AG09319 (cell line): ENCODE measurements around the gene SLX4IP.

Experiments
- DNase-seq: peaks from one replicate; pipeline ENCODE4 v3.0.0-alpha.2; 2010; ENCODE audit warnings: low read depth; ENCODE audit errors: extremely low read depth
- TF ChIP-seq, protein P1 (sequence below): IDR thresholded peaks from 2 replicates; pipeline ENCODE4 v1.5.1; 2011; ENCODE audit warnings: low read depth, mild to moderate bottlenecking, inconsistent platforms, low read length, moderate library complexity

SLX4IP gene

DNA sequence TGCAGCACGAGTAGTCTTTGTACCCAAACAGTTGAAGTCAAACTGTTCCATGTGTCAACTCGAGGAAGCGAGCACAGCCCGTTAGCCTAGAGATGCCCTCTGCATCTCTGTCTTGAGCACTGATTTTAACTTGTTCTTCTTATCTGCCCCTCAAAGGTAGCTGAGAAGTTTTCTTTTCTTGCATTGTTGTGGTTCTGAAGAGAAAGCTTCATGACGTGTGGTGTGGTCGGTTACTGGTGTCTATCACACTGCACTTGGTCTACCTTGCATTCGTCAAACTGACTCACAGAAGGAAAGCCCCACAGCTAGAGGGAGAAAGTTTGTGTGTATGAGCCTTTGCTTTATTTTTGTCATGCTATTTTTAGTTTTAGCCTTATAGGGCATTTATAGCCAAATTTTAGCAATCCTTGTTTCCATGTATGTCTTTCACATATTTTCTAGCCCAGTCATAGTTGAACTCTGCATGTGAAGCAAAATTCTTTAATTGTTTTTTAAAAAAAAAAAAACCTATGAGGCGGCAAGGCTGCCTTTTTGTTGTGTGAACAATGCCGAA is 123.6 kb downstream of the SLX4IP start:
- no peak for DNase-seq
- TF ChIP-seq, protein P1, sequence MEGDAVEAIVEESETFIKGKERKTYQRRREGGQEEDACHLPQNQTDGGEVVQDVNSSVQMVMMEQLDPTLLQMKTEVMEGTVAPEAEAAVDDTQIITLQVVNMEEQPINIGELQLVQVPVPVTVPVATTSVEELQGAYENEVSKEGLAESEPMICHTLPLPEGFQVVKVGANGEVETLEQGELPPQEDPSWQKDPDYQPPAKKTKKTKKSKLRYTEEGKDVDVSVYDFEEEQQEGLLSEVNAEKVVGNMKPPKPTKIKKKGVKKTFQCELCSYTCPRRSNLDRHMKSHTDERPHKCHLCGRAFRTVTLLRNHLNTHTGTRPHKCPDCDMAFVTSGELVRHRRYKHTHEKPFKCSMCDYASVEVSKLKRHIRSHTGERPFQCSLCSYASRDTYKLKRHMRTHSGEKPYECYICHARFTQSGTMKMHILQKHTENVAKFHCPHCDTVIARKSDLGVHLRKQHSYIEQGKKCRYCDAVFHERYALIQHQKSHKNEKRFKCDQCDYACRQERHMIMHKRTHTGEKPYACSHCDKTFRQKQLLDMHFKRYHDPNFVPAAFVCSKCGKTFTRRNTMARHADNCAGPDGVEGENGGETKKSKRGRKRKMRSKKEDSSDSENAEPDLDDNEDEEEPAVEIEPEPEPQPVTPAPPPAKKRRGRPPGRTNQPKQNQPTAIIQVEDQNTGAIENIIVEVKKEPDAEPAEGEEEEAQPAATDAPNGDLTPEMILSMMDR, result peak; percentile 16

DNA sequence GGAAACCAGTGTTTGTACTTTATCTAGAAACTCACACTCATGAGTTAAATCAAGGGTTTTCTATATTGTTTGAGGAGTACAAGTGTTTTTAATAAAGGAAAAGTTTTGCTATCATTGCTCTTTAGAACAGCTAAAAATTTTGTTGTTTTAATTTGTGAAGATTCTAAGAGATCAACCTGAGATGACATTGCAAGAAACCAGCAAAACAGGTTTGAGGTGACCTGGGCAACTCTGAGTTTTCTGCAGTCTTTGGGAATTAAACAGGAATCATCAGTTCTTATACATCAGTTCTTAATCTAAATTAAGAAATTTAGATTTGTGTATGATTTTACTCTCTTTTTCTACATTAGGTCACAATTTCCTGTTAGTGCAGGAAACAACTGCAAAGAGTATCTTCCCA is 124.2 kb downstream of the SLX4IP start:
- TF ChIP-seq, protein P1, result no peak
- no peak for DNase-seq

DNA sequence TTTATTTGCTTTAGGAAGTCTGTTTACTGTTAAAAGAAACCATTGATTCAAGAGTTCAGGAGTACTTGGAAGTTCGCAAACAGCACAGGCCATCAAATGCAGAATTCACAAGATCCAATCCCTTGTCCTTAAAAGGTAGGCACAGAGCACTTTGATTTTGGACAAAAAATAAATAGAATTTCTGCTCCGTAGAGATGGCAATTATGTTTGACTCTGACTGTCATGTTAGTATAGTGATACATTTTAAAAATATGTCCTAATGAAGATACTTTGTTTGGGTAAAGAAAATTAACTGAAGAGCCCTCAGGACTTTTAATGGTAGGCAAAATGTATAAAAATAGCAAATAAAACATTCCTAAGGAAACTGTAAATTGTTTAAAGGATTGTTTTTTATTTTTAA is 125.6 kb downstream of the SLX4IP start:
- DNase-seq, result no peak

DNA sequence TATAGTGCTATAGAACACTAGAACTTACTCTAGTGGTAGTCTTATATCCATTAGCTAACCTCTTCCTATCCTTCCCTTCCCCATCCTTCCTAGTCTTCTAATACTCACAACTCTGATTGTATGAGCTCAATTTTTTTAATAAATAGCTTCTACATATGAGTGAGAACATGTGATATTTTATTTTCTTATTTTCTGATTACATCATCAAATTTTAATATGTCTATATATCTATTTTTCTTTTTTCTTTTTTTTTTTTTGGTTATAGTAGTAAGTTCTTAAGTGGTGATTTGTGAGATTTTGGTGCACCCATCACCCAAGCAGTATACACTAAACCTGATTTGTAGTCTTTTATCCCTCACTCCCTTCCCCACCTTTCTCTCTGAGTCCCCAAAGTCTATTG is 126.2 kb downstream of the SLX4IP start:
- TF ChIP-seq, protein P1, result no peak
- no peak for DNase-seq

More for the DNA sequence above, 125.6 kb downstream of the SLX4IP start:
- TF ChIP-seq, protein P1, result no peak

DNA sequence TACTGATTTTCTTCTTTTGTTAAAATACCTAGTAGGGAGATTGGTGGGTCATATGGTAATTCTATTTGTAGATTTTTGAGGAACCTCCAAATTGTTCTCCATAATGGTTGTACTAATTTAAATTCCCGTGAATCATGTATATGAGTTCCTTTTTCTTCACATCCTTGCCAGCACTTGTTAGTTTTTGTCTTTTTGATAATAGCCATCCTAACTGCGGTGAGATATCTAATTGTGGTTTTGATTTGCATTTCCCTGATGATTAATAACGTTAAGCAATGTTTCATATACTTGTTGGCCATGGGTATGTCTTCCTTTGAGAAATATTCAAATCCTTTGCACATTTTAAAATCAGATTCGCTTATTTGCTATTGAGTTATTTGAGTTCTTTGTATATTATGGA is 127.8 kb downstream of the SLX4IP start:
- no peak for DNase-seq

DNA sequence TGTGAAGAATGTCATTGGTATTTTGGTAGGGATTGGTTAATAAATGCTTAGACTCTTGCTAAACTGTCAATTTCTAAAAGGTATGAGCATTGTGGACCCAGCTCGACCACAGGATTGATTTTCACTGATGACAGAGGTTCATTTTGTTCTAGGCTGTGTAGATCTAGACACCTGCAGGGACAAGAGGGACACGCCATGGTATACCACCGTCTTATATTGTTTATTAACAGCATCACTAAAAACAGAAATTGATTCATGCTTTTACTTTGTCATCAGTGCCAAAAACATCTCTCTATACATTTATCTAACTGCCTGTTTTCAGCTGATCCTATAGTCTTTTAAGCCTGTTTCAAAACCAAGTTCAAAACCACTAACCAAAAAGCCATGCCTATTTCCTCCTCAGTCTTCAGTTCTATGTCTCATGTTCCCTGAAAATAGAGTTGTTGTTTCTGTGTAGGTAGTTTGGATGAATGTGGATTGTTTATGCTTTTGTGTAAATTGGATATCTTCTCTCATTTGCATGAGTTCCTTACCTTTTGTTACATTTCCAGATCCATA is 128.9 kb downstream of the SLX4IP start:
- TF ChIP-seq, protein P1, result no peak
- no peak for DNase-seq

More for the DNA sequence above, 127.8 kb downstream of the SLX4IP start:
- TF ChIP-seq, protein P1, result no peak

DNA sequence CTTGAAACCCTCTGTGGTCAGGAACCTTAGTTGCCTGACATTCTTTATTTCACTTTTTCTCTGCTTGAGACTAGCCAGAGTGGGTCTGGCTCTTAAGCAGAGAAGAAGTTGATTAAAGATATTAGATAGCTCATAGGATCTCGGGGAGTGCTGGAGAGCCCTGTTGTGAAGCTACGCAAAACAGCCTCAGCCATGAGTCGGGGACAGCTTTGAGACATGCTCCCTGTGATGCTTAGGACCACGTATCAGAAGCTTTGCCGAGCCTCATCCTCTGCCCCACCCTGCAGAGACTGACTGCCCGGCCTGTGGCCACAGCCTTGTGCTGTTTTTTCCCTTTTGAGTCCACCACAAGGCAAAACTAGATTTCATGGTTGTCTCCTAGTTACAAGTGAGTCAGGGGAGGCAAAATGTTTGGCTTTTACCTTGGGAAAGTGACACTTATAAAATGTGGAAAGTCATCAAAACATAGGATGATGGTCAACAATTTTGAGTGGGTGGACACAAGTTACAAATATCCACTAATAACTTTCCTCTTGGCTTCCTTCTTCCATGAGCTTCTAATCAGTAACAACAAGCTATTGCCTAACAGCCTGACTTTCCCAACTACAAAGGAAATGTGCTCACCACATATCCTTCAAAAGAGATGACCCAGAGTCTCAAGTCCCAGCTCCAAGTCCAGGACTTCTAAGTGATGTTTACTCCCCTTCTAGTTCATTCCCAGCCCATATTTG is 130.3 kb downstream of the SLX4IP start:
- DNase-seq, result peak; percentile 70
- TF ChIP-seq, protein P1, result no peak
